Fibroblast of skin of left quadriceps (primary cell): ENCODE results near the gene TPPP3.
"Not testable (repeated sequence)": the region's sequence is repeated elsewhere in the genome, so short reads cannot be mapped to it uniquely, and the experiment has no call there.

Experiments
- DNase-seq, 2 experiments: peaks; one replicate each; pipeline ENCODE4 v3.0.0-alpha.2; 2013; ENCODE audit warnings: low read depth in 2 of 2

TPPP3 gene

GRCh38 chr16:67426022-67426421 is 32.7 kb upstream of the TPPP3 start:
- no peak for DNase-seq

GRCh38 chr16:67425580-67425979 is 32.3 kb upstream of the TPPP3 start:
- no peak for DNase-seq

GRCh38 chr16:67425061-67425460 is 31.8 kb upstream of the TPPP3 start:
- DNase-seq = peak; percentile 80 to 81

- DNase-seq = no peak
Observed at GRCh38 chr16:67424261-67424615, 30.9 kb upstream of the TPPP3 start.

GRCh38 chr16:67423611-67424260 is 30.4 kb upstream of the TPPP3 start:
- no peak for DNase-seq

GRCh38 chr16:67423015-67423414 is 29.7 kb upstream of the TPPP3 start:
- DNase-seq = no peak

GRCh38 chr16:67421030-67421429 is 27.7 kb upstream of the TPPP3 start:
- no peak for DNase-seq

- DNase-seq = no peak
Observed at GRCh38 chr16:67419931-67420330, 26.6 kb upstream of the TPPP3 start.

GRCh38 chr16:67419502-67419901 is 26.2 kb upstream of the TPPP3 start:
- DNase-seq = peak in 1 of 2 experiments; percentile 31

DNA sequence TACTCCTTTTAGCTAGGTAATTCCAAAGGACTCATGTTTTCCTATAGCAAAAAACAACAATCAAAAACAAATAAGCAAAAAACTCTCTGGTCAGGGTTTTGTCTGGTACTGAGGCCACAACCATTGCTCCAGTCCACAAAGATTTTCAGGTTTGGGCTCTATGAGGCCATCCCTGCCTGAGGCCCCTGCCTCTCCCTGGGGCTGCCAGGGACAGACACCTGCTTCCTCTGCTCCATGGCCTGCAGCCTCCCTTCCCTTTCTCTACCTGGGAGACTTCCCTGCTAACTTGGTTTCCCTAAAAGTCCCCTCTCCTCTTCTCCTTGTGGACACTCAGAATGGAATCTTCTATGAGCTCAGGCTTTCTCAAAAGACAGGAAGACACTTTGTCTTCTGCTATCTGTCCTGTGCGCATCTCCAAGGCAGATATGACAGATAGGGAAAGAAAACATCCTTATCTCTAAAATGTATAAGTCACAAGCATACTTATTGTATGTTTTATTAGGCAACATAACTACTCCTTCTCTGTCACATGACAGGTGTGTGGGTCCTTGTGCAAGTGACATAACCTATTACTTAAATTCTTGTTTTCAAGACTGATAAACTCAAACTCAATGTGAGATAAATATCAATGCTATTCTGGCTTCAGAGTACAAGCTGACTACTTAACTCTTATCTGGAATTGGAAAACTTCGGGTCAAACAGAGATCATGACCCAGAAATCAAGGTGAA is 24.2 kb upstream of the TPPP3 start:
- DNase-seq = no peak

- DNase-seq = peak in 1 of 2 experiments; percentile 25
Observed at GRCh38 chr16:67415872-67416793, 22.8 kb upstream of the TPPP3 start, which contains the start of gene ZDHHC1. ZDHHC1 (minus strand) TSS chr16:67416477; CDS start chr16:67407775, 8,702 bp downstream.

- DNase-seq = not testable (repeated sequence)
Observed at GRCh38 chr16:67415421-67415820, 22.1 kb upstream of the TPPP3 start.

DNA sequence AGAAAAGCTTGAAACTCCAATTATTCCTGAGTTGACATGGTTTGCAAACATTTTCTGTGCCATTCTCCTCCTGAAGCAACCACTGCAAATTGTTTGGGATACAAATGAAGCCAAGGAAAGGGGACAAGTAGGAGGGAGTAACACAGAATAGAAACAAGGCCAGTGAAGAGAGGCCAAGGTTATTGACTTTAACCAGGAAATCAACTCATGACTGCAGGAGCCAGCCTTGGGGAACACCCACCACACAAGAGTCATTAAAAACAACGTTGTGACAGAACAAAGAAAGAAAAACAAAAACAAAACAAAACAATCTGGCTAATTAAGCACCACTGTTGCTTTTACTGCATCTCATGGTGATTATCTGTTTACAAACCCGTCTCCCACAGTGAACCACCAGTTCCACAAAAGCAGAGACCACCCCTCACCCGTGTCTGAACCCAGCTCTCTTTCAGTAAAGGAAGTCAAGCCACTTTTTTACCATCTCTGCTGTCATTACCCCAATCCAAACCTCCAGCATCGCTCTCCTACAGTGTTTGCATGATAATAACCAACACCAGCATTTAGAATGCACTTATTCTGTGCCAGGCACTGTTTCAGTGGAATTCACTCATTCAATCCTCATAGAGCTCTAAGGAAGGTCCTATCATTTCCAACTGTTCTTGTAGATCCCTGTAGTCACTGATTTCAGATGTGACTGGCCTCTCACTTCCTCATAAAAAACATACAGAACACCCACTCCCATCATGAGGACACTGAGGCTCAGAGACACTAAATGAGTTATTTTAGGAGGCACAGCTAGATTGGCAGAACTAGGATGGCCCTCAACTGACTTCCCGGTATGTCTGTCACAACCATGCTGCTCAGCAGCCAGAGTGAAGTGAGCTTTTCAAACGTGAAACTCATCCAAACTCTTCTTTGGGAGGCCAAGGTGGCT is 20.9 kb upstream of the TPPP3 start:
- no peak for DNase-seq

GRCh38 chr16:67412294-67412693 is 19.0 kb upstream of the TPPP3 start:
- no peak for DNase-seq

DNA sequence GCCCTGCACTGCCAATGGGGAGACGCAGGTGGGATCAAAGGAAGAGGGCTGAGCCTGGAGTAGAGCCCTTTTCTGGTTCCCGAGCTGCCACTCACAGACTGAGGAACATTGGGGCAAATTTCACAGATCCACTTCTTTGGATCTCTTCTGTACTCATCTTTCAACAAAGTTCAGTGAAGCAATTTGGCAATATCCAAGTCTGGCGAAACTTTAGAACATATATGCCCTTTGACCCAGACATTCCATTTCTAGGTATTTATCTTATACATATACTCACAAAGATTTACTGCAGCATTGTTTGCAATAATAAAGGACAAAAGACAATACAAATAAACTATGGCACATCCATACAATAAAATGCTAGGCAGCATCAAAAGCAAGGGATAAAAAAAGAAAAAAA is 18.0 kb upstream of the TPPP3 start:
- DNase-seq = no peak

DNA sequence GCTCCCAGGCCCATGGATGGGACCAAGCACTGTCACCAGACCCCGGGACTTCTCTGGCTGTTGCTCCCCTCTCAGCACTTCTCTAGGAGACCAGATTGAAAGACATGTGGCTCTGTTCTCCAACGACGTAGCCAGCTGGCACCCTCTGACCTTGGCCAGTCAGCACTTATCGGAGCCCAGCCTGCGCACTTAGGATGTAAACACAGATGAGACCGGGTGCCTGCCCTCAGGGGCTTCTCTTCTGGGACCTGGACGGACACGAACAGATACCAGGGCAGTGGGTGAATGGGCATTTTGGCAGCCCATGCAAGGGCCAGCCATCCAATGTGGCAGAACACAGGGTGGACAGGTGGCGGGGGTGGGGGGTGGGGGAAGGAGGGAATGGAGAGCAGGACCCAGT is 16.3 kb upstream of the TPPP3 start:
- DNase-seq = no peak

DNA sequence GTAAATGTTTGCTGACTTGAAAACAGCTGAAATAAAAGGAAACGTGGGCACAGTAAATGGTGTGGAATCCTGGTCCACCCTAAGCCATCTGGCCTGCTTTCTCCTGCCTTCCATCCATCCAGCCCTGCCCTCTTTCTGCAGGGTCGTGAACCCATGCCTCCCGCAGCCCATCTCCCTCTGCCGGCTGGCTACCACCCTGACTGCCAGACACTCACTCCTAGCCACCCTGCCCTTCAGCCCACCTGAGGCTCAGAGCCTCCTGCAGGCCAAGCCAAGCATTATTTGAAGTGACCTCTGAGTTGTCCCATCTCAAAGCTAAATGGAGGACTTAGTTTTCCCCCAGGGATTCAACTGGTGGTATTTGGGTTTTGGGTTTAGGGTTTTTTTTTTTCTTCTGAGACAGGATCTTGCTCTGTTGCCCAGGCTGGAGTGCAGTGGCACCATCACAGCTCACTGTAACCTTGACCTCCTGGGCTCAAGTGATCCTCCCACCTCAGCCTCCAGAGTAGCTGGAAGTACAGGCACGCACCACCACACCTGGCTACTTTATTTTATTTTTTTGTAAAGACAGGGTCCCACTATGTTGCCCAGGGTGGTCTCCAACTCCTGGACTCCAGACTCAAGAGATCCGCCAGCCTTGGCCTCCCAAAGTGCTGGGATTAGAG is 14.6 kb upstream of the TPPP3 start:
- DNase-seq = no peak

DNA sequence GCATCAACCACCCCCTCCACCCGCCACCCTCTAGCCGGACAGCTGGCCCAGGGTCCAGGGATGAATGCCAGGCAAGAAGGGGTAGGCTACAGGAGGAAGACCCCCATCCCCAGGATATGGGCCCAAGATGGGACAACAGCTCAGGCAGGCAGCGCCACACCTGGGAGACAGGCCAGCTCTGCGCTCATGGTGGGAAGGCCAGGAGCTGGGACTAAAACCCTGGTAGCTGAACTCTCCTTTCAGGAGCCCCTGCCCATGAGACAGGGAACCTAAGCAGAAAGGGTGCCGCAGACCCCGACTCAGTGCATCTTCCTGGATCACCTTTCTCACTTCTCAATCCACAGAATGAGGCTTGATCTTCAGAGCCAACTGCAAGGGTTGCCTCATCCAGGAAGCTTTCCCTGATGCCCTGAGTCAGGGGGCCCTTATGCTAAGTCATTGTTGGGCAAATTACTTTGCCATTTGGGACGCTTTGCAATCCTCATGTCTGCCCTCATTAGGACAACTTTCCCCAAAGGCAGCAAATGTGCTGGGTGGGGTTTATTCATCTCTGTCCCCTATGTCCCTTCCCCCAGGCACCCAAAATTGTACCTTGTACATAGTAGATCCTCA is 14.0 kb upstream of the TPPP3 start:
- DNase-seq = no peak

DNA sequence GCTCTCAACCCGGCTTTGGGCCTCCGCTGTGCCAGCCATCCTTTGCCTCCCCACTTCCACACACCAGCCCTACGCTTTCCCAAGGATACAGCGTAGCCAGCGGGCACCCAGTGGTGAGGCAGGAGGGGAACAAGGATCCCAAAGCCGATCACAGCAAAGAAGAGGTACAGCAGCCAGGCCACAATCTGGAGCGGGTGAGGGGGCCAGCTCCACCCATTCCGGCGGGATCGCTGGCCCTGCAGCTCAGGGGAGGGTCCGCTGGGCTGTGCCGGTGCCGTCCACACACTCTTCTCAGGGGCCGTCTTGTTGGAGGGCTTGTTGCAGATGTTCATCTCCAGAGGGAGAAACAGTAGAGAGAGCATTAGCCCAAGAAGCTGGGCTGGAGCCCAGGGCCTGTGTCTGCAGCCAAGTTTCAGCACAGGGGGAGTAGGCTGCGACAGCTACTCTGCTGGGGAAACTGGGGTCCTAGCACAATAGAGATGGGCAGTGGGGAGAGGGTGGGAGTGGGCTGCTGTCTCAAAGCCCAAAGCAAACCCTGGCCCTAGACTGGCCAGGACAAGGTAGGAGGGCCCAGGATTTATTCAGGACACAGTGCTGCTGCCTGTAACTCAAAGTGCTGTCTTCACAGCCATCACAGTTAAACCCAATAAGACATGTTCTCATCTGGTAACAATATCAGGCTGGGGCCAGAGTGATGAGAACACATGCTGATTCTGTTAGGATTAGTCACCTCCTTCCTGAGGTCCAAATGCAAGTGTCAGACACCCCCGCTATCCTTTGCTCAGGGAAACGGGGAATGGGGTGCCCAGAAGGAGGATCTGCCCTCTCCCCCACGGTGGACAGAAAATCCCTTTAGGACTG is 13.0 kb upstream of the TPPP3 start:
- DNase-seq = peak; percentile 80 to 82
